ENCODE results near the gene SORCS2.

Gene SORCS2

GRCh38 chr4:7500404-7500803 is 308.1 kb downstream of the SORCS2 start:
- no peak for DNase-seq

- DNase-seq: no peak
Measured at GRCh38 chr4:7501314-7501713, 309.0 kb downstream of the SORCS2 start.

GRCh38 chr4:7501873-7502272 is 309.5 kb downstream of the SORCS2 start:
- DNase-seq: no peak

GRCh38 chr4:7503559-7504249 is 311.4 kb downstream of the SORCS2 start:
- no peak for DNase-seq

- DNase-seq: no peak
Measured at GRCh38 chr4:7505116-7505900, 313.0 kb downstream of the SORCS2 start.

GRCh38 chr4:7506119-7506518 is 313.8 kb downstream of the SORCS2 start:
- no peak for DNase-seq

GRCh38 chr4:7506572-7506971 is 314.2 kb downstream of the SORCS2 start:
- DNase-seq: no peak

GRCh38 chr4:7507381-7507780 is 315.0 kb downstream of the SORCS2 start:
- no peak for DNase-seq

GRCh38 chr4:7510066-7510465 is 317.7 kb downstream of the SORCS2 start:
- DNase-seq: no peak

- DNase-seq: no peak
Measured at GRCh38 chr4:7510538-7510937, 318.2 kb downstream of the SORCS2 start.

- no peak for DNase-seq
Measured at GRCh38 chr4:7511525-7511924, 319.2 kb downstream of the SORCS2 start.

- no peak for DNase-seq
Measured at GRCh38 chr4:7512428-7512827, 320.1 kb downstream of the SORCS2 start.

- no peak for DNase-seq
Measured at GRCh38 chr4:7512946-7513345, 320.6 kb downstream of the SORCS2 start.

- no peak for DNase-seq
Measured at GRCh38 chr4:7513671-7514070, 321.3 kb downstream of the SORCS2 start.

GRCh38 chr4:7514281-7514680 is 321.9 kb downstream of the SORCS2 start:
- no peak for DNase-seq

GRCh38 chr4:7514789-7515188 is 322.5 kb downstream of the SORCS2 start:
- DNase-seq: no peak

- DNase-seq: no peak
Measured at GRCh38 chr4:7515390-7515902, 323.1 kb downstream of the SORCS2 start.

- no peak for DNase-seq
Measured at GRCh38 chr4:7516096-7516772, 323.9 kb downstream of the SORCS2 start.

GRCh38 chr4:7516773-7517144 is 324.4 kb downstream of the SORCS2 start:
- DNase-seq: no peak

GRCh38 chr4:7518871-7519637 is 326.7 kb downstream of the SORCS2 start:
- no peak for DNase-seq

- DNase-seq: no peak
Measured at GRCh38 chr4:7519638-7520376, 327.5 kb downstream of the SORCS2 start.

GRCh38 chr4:7521666-7522065 is 329.3 kb downstream of the SORCS2 start:
- DNase-seq: no peak

Measured in stimulated activated CD8-positive, alpha-beta memory T cell treated with anti-CD3 and anti-CD28 coated beads, Interleukin-4, amount 100 ng/mL, for 48 hours (primary cell).